ENCODE data around the gene OPCML. TPM values are rescaled to one million over a fixed set of nuclear protein-coding genes. Genes with fewer than 3 reads are reported as not detected.

Gene OPCML
- total RNA-seq, 3 donors from 2014 or later, result not detected

DNA sequence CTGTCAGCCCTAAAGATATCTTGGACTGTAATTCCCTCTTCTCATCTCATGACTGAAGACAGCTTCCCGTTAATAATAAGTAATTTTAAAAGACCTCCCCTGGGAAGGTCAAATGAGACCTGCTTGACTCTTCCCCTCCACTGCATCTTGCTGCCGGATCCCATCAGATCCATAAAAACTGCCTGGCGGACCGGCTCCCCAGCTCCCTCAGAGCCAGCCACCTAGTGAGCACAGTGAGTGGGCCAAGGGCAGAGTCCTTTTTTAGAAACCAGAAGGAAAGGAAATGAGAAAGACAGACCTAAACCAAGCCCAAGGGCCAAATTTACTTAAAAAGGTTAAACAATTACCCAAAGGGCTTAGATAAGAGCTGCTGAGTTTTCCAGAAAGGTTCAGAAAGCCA lies 595.3 kb downstream of the OPCML start:
- no peak for ATAC-seq
- Mint-ChIP-seq H3K36me3 (ENCODE audit: insufficient read depth) (no peaks in the 10 kb centered on the region), H3K4me1 (ENCODE audit: low read depth) (no peaks in the 10 kb centered on the region), H3K9me3 (no peaks in the 10 kb centered on the region), H3K27me3 (ENCODE audit: low read depth) (peaks cover 10% of the 10 kb centered on the region), H3K4me3 (no peak overlapping the region)
- DNase-seq, result no peak

DNA sequence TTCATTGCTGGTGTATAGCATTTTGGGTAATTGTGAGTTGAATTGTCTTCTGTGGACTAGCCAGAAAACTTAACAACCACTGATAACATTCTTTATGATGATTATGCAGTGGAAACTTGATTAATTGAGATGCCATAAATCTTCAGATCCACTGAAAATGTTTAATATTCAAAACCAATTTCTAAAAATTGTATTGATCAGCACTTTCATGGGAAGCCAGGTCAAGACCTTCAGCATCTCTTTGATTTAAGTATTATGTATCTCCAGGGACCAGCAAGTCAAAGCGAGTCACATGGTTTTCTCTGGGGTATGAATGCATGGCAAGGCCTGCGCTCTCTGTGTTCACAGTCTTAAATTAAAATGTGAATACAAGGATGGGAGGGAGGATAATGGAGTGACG lies 596.9 kb downstream of the OPCML start:
- peaks cover 3% of the 10 kb centered on the region for H3K27me3 Mint-ChIP-seq (ENCODE audit: low read depth)
- H3K9me3 Mint-ChIP-seq, result no peaks in the 10 kb centered on the region
- ATAC-seq, result no peak
- DNase-seq, result no peak
- H3K4me1 Mint-ChIP-seq (ENCODE audit: low read depth), result no peaks in the 10 kb centered on the region
- no peak overlapping the region for H3K4me3 Mint-ChIP-seq
- no peaks in the 10 kb centered on the region for H3K36me3 Mint-ChIP-seq (ENCODE audit: insufficient read depth)

DNA sequence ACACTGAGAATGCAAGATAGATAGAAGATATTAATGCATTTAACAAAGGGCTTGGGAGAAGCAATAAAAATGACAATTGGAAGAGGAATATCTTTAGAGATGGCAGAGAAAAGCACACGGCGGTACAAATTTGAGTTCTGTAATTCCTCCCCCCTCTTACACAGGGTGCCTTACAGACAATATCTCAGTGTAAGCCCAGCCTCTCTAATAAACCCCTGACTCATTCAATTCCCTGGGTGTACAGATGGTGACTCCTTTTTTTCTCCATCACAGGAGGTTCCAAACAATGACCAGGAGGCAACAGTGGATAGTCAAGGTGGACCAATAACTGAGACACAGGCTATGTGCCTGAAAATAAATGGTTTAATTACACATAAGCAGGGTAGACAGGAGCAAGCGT lies 598.6 kb downstream of the OPCML start:
- H3K9me3 Mint-ChIP-seq, result no peaks in the 10 kb centered on the region

DNA sequence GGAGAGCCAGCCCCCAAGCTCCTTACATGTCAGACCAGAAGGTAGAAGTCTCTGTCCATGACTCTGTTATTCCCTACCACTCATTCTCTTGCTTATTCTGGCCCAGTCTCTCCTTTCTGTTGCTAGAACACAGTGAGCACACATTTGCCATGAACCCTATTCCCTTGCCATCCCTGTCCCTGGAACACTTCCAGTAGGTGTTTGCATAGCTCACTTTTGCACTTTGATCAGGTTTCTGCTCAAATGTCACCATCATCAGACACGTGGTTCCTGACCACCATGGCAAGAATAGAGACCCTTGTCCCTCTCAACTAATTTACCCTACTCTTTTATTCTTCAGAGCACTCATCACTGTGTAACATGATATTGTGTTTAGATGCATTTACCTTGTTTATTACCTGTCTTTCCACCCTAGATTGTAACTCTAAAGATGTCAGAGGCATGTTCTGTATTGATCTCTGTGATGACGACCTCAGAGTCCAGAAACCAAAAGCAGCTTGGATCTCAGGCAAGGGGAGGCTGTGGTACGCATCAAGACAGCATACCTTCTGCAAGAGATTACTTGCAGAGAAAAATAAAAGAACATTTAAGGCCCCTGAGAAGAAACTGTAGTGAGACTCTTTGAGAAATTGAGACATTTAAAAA lies 606.4 kb downstream of the OPCML start:
- no peak overlapping the region for H3K4me3 Mint-ChIP-seq
- peaks cover 3% of the 10 kb centered on the region for H3K27me3 Mint-ChIP-seq (ENCODE audit: low read depth)
- H3K9me3 Mint-ChIP-seq, result no peaks in the 10 kb centered on the region
- ATAC-seq (no peak), DNase-seq (no peak)
- H3K36me3 Mint-ChIP-seq (ENCODE audit: insufficient read depth), result no peaks in the 10 kb centered on the region
- no peaks in the 10 kb centered on the region for H3K4me1 Mint-ChIP-seq (ENCODE audit: low read depth)

More for the DNA sequence above, 598.6 kb downstream of the OPCML start:
- no peaks in the 10 kb centered on the region for H3K4me1 Mint-ChIP-seq (ENCODE audit: low read depth)
- no peak overlapping the region for H3K4me3 Mint-ChIP-seq
- H3K27me3 Mint-ChIP-seq (ENCODE audit: low read depth), result peaks cover 3% of the 10 kb centered on the region
- H3K36me3 Mint-ChIP-seq (ENCODE audit: insufficient read depth), result no peaks in the 10 kb centered on the region
- DNase-seq (no peak), ATAC-seq (no peak)

DNA sequence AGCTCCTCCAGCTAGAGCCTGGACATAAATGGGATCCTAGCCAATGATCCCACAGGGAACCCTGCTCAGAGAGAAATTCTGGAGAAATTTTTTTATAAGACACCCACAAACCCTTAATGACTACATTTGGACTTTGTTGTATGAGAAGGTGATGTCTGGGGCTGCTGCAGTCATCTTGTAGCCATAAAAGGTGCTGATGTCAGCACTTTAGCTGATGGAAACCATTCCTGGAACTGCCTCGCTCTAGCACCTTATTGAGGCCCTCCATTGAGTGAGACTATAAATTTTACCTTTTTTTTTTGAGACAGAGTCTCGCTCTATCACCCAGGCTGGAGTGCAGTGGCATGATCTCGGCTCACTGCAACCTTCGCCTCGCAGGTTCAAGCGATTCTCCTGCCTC lies 610.7 kb downstream of the OPCML start:
- no peaks in the 10 kb centered on the region for H3K9me3 Mint-ChIP-seq
- no peaks in the 10 kb centered on the region for H3K4me1 Mint-ChIP-seq (ENCODE audit: low read depth)
- ATAC-seq (no peak), DNase-seq (no peak)
- H3K4me3 Mint-ChIP-seq, result no peak overlapping the region
- H3K36me3 Mint-ChIP-seq (ENCODE audit: insufficient read depth), result no peaks in the 10 kb centered on the region
- H3K27me3 Mint-ChIP-seq (ENCODE audit: low read depth), result peaks cover 3% of the 10 kb centered on the region

DNA sequence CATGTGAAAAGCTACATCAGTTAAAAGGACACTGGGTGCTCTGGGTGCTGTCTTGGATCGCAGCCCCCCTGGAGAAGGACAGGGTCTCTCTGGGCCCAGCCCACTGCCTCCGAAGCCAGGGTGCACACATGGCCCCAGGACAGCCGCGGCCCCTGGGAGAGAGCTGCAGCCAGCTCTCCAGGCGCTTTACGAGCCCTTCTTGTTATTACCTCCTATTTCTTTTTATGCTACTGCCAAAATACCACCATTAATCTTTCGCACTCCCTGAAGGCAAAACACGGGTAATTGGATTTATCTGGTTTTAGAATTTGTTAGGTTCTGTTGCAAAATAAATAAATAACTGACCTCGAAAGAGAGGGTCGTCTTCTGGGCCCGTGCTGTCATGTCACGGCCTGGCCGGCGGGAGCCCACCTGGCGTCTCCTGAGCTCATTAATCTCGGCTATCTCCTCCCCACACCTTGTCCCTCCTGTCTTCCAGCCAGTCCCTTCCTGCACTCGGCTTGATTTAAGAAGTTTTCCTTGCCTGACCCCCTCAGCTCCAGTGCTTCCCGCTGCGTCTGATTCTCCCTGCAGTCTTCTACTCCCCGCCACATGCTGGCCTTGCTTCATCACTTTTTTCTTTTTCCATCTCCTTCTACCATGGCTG lies 611.7 kb downstream of the OPCML start:
- H3K27me3 Mint-ChIP-seq (ENCODE audit: low read depth), result no peaks in the 10 kb centered on the region
- DNase-seq, result no peak
- H3K9me3 Mint-ChIP-seq, result no peaks in the 10 kb centered on the region
- no peak overlapping the region for H3K4me3 Mint-ChIP-seq
- no peak for ATAC-seq
- no peaks in the 10 kb centered on the region for H3K4me1 Mint-ChIP-seq (ENCODE audit: low read depth)
- H3K36me3 Mint-ChIP-seq (ENCODE audit: insufficient read depth), result no peaks in the 10 kb centered on the region

DNA sequence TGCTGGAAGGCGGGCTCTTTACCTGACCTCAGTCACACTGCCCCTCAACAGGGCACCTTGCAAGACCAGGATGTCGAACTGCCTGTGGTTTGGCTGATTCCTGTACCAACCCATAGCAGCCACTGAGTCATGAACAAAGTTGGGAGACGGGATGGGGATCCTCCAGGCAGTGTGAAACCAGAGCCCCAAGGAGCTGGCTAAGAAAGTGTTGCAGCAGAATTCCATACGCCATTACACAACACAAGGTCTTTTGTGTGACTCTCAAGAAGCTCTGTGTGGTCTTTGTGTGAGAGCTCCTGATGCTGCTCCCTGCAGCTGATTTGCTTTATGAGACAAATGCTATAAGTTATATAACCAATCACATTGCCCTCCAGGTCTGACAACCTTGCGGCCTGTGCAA lies 617.7 kb downstream of the OPCML start:
- Mint-ChIP-seq H3K27me3 (ENCODE audit: low read depth) (no peaks in the 10 kb centered on the region), H3K4me3 (no peak overlapping the region), H3K4me1 (ENCODE audit: low read depth) (no peaks in the 10 kb centered on the region), H3K9me3 (no peaks in the 10 kb centered on the region), H3K36me3 (ENCODE audit: insufficient read depth) (no peaks in the 10 kb centered on the region)
- DNase-seq (no peak), ATAC-seq (no peak)

DNA sequence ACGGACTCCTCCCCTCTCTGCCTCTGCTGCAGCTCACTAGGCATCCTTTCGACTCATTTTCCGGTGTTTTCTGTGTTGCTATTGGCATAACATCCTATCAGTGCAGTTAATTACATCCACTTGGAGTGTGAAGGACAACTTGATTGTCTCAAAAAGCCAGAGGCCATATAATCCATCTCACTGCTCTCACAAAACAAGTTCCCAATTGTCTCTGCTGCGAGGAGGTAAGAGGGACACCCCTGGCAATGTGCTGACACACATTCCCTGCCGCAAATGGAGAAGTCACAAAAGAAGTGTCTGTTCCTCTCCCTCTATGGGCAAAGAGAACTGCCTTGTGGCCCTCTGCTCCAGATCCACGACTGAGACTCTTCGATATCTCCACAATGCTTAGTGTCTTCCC lies 618.4 kb downstream of the OPCML start:
- Mint-ChIP-seq H3K9me3 (no peaks in the 10 kb centered on the region), H3K4me1 (ENCODE audit: low read depth) (no peaks in the 10 kb centered on the region), H3K36me3 (ENCODE audit: insufficient read depth) (no peaks in the 10 kb centered on the region), H3K27me3 (ENCODE audit: low read depth) (no peaks in the 10 kb centered on the region), H3K4me3 (no peak overlapping the region)
- no peak for ATAC-seq
- DNase-seq, result no peak

DNA sequence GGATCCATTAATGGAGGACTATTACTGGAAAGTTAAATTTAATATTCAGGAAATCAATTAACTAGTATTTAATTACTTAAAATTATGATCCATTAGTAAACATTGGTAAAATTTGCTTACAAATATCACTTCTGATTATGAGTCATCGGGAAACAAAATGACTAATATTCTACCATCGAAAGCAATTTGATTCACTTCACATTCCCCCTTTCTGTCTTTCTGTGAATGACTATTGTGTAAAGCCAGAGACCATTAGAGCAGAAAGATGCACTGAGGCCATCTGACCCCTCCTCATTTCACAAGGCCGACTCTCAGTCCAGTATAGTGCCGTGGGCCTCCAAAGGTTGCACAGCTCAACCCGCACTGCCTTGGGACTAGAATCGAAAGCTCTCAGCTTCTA lies 619.0 kb downstream of the OPCML start:
- no peaks in the 10 kb centered on the region for H3K36me3 Mint-ChIP-seq (ENCODE audit: insufficient read depth)
- H3K4me1 Mint-ChIP-seq (ENCODE audit: low read depth), result no peaks in the 10 kb centered on the region
- H3K27me3 Mint-ChIP-seq (ENCODE audit: low read depth), result no peaks in the 10 kb centered on the region
- no peak overlapping the region for H3K4me3 Mint-ChIP-seq
- no peak for DNase-seq
- H3K9me3 Mint-ChIP-seq, result no peaks in the 10 kb centered on the region
- ATAC-seq, result no peak

DNA sequence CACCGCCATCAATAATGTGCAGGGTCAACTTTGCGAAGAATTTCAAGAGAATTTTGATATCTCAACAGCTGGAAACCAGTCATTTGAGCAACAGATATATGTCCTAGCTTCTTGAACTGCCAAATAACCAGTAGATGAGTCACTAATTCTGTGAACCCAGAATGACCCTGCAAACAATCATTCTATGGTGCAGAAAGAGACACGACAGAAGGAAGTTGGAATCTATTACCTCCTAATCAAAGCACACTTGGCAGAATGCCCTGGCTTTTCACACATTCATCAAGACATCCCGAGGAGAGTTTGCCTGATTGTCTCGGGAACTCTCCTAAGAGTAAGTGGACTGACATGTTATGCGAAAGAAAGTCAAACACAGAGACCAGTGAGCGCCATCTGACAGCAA lies 621.1 kb downstream of the OPCML start:
- Mint-ChIP-seq H3K9me3 (no peaks in the 10 kb centered on the region), H3K36me3 (ENCODE audit: insufficient read depth) (no peaks in the 10 kb centered on the region), H3K4me1 (ENCODE audit: low read depth) (no peaks in the 10 kb centered on the region), H3K27me3 (ENCODE audit: low read depth) (no peaks in the 10 kb centered on the region), H3K4me3 (no peak overlapping the region)
- DNase-seq (no peak), ATAC-seq (no peak)

DNA sequence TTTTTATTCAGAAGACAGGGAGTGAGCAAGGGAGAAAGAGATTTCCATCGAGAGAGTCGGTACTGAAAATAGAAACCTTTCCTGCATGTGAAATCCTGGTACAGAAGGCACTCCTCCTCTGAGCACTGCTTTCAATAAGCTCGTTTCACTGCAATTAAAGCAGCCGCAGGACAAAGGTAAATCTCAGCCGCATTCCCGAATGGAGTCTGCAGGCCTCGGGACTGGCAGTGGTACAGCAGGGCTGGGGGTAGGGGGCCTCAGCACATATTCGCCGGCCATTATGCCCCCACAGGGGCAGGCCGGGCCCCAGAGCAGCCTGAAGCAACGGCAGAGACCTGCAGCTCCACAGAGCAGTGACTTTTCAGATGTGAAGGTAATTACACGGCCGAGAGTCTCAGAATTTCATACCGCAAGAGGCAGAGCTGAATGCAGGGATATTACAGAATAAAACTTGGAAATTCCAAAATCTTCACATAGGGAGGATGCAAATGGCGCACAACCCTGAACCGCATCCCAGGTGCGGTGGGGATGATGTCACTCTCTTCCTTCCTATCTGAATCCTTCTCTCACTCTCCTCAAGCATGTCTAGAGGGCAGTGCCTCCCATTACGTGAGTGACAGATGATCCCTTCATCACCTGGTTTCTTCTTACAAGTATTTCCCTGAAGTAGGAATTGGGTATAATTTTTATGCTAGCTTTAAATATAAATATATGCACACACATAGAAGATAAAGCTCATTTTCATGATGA lies 622.1 kb downstream of the OPCML start:
- DNase-seq (no peak), ATAC-seq (no peak)
- H3K9me3 Mint-ChIP-seq, result no peaks in the 10 kb centered on the region
- no peak overlapping the region for H3K4me3 Mint-ChIP-seq
- no peaks in the 10 kb centered on the region for H3K27me3 Mint-ChIP-seq (ENCODE audit: low read depth)
- H3K36me3 Mint-ChIP-seq (ENCODE audit: insufficient read depth), result no peaks in the 10 kb centered on the region
- H3K4me1 Mint-ChIP-seq (ENCODE audit: low read depth), result no peaks in the 10 kb centered on the region

DNA sequence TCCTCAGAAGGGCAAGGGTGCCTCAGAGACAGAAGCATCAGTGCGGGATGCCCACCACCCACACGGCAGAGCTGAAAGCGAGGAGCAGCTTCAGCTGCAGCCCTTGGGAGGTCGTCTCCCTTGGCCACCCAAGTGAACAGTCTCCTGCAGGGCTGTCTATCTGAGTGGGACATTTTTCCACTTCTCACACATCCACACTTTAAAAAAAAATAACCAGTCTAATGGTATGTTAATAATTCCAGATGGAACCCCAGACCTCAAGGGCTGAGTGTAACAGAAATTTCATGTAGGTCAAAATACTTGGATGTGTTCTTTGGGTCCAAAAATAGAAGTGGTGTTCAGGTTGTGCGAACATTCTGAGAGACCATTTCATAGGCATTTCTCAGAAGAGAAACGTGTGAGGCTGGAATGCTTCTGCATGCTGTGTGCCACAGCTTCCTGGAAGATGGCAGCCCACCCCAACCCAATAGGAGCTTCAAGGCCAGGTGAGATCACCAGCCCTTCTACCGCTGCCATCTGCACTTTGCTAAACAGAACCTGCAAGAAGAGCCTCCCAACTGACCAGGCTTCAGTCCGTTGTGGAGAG lies 623.2 kb downstream of the OPCML start:
- no peak overlapping the region for H3K4me3 Mint-ChIP-seq
- DNase-seq (no peak), ATAC-seq (no peak)
- H3K36me3 Mint-ChIP-seq (ENCODE audit: insufficient read depth), result no peaks in the 10 kb centered on the region
- H3K27me3 Mint-ChIP-seq (ENCODE audit: low read depth), result no peaks in the 10 kb centered on the region
- no peaks in the 10 kb centered on the region for H3K4me1 Mint-ChIP-seq (ENCODE audit: low read depth)
- H3K9me3 Mint-ChIP-seq, result no peaks in the 10 kb centered on the region

DNA sequence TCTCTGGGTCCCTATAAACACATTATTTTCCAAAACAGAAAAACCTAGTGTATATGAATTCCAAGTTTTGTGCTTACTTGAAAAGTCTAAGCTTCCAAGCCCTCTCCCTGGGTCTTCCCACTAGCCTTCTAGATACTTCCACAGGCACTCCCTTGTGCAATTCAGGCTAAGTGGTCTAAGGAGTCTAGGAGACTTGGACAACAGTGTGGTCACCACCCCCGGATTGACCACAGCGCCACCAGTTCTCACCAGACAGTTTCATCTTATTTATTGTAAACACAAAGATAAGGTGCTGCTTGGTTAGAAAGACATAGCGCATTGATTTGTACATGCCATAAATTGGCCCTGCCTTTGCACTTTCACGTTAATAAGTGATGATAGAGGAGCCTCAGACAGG lies 623.9 kb downstream of the OPCML start:
- Mint-ChIP-seq H3K4me3 (no peak overlapping the region), H3K36me3 (ENCODE audit: insufficient read depth) (no peaks in the 10 kb centered on the region), H3K4me1 (ENCODE audit: low read depth) (no peaks in the 10 kb centered on the region), H3K27me3 (ENCODE audit: low read depth) (no peaks in the 10 kb centered on the region), H3K9me3 (no peaks in the 10 kb centered on the region)
- ATAC-seq, result no peak
- no peak for DNase-seq

DNA sequence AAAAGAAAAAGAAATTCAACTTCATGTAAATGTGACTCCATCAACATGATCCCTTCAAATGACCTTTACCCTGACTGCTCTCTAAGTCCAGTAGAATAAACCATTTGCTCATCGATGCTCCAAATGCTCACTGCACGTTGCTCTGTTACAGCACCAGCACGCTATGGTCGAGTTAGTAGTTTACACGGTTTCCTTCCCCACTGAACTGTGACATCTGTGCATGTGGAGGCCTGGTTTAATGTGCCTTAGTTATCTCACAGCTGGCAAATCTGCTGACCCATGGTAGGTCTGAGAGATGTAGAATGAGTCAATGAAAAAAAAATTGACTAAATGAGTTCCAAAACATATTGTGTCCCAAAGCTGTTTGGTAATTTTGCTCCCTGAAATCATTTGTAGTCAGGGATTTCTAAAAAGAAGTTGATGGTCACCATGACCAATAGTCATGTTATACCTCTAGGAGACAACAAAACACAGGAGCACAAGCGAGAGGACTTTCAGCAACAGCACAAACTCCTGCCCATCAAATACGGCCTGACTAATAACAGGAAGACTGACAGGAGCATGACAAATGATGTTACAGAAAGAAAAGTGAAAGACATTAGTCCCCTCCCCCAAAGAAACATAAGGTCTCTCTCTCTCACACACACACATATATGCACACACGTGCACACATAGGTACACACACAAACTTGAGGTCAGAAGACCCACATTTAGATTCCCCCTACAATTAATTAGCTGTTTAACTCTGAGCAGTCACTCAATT lies 624.5 kb downstream of the OPCML start:
- Mint-ChIP-seq H3K4me3 (no peak overlapping the region), H3K9me3 (no peaks in the 10 kb centered on the region), H3K27me3 (ENCODE audit: low read depth) (no peaks in the 10 kb centered on the region)

More for the DNA sequence above, 624.5 kb downstream of the OPCML start:
- DNase-seq (no peak), ATAC-seq (no peak)
- Mint-ChIP-seq H3K36me3 (ENCODE audit: insufficient read depth) (no peaks in the 10 kb centered on the region), H3K4me1 (ENCODE audit: low read depth) (no peaks in the 10 kb centered on the region)
